Measurements from ENCODE around the gene FGF12. TPM values are rescaled to one million over a fixed set of nuclear protein-coding genes. Genes with fewer than 3 reads are reported as not detected.

Gene FGF12
- total and polyA plus RNA-seq, 2 experiments from 2014 or later = 6.0 to 14.3 TPM

DNA sequence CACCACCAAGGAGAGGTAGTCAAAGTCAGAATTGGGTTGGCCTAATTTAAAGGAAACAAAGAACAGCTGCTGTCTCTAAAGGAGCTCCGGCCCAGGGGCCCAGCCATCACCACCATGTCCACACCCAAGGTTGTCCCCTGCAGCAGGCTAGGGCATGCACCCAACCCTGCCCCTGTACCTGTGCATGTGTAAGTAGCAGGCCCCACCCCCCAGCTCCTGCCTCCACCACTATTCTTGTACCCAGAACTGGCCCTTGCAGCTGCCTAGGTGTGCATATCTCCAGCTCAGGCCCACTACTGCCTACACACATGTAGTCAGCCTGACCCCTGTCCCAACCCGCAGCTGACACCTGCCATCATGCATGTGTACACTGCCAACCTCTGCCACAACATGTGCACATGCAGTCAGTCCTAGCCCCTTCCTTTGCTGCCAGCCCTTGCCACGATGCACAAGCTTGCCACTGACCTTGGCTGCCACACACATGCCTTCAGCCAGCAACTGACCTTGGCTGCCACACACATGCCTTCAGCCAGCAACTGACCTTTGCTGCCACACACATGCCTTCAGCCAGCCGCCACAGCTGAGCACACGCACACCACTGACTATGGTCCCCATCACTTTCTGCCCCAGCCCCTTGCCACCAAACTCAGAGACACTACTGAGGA is 39.7 kb downstream of the FGF12 start (continued):
- TF ChIP-seq, protein P1, sequence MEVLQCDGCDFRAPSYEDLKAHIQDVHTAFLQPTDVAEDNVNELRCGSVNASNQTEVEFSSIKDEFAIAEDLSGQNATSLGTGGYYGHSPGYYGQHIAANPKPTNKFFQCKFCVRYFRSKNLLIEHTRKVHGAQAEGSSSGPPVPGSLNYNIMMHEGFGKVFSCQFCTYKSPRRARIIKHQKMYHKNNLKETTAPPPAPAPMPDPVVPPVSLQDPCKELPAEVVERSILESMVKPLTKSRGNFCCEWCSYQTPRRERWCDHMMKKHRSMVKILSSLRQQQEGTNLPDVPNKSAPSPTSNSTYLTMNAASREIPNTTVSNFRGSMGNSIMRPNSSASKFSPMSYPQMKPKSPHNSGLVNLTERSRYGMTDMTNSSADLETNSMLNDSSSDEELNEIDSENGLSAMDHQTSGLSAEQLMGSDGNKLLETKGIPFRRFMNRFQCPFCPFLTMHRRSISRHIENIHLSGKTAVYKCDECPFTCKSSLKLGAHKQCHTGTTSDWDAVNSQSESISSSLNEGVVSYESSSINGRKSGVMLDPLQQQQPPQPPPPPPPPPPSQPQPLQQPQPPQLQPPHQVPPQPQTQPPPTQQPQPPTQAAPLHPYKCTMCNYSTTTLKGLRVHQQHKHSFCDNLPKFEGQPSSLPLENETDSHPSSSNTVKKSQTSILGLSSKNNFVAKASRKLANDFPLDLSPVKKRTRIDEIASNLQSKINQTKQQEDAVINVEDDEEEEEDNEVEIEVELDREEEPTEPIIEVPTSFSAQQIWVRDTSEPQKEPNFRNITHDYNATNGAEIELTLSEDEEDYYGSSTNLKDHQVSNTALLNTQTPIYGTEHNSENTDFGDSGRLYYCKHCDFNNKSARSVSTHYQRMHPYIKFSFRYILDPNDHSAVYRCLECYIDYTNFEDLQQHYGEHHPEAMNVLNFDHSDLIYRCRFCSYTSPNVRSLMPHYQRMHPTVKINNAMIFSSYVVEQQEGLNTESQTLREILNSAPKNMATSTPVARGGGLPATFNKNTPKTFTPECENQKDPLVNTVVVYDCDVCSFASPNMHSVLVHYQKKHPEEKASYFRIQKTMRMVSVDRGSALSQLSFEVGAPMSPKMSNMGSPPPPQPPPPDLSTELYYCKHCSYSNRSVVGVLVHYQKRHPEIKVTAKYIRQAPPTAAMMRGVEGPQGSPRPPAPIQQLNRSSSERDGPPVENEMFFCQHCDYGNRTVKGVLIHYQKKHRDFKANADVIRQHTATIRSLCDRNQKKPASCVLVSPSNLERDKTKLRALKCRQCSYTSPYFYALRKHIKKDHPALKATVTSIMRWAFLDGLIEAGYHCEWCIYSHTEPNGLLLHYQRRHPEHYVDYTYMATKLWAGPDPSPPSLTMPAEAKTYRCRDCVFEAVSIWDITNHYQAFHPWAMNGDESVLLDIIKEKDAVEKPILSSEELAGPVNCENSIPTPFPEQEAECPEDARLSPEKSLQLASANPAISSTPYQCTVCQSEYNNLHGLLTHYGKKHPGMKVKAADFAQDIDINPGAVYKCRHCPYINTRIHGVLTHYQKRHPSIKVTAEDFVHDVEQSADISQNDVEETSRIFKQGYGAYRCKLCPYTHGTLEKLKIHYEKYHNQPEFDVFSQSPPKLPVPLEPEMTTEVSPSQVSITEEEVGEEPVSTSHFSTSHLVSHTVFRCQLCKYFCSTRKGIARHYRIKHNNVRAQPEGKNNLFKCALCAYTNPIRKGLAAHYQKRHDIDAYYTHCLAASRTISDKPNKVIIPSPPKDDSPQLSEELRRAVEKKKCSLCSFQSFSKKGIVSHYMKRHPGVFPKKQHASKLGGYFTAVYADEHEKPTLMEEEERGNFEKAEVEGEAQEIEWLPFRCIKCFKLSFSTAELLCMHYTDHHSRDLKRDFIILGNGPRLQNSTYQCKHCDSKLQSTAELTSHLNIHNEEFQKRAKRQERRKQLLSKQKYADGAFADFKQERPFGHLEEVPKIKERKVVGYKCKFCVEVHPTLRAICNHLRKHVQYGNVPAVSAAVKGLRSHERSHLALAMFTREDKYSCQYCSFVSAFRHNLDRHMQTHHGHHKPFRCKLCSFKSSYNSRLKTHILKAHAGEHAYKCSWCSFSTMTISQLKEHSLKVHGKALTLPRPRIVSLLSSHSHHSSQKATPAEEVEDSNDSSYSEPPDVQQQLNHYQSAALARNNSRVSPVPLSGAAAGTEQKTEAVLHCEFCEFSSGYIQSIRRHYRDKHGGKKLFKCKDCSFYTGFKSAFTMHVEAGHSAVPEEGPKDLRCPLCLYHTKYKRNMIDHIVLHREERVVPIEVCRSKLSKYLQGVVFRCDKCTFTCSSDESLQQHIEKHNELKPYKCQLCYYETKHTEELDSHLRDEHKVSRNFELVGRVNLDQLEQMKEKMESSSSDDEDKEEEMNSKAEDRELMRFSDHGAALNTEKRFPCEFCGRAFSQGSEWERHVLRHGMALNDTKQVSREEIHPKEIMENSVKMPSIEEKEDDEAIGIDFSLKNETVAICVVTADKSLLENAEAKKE (CRISPR knock-in tag; IDR thresholded peaks at IDR 0.05) = no peak

GRCh38 chr3:192685801-192686200 is 41.5 kb downstream of the FGF12 start:
- H3K79me2 ChIP-seq (replicated peaks; ENCODE audit: insufficient read depth) = no peaks in the 10 kb centered on the region
- no peak overlapping the region for H3K4me3 Mint-ChIP-seq
- H3K4me2 ChIP-seq = no peak overlapping the region
- H3K36me3 ChIP-seq (ENCODE audit: insufficient read depth) = no peaks in the 10 kb centered on the region; the same call in 1 of the 2 replicates
- H3K27me3 ChIP-seq (ENCODE audit: insufficient read depth) = no peaks in the 10 kb centered on the region
- H4K20me1 ChIP-seq (replicated peaks; ENCODE audit: insufficient read depth) = no peaks in the 10 kb centered on the region
- peaks cover 21% of the 10 kb centered on the region; the same call in 2 of the 3 replicates for H3K36me3 Mint-ChIP-seq (ENCODE audit: low read depth)
- no peak overlapping the region for H3K27ac ChIP-seq (ENCODE audit: low read depth)
- no peaks in the 10 kb centered on the region for H3K4me1 ChIP-seq (ENCODE audit: insufficient read depth)
- H3K4me3 ChIP-seq = no peak overlapping the region
- H3K27me3 Mint-ChIP-seq (ENCODE audit: insufficient read depth, low read depth, poor library complexity) = peaks cover 7% of the 10 kb centered on the region
- no peak for ATAC-seq
- H2AFZ ChIP-seq = no peak overlapping the region
- no peak overlapping the region for H3K27ac Mint-ChIP-seq
- peaks cover 17% of the 10 kb centered on the region for H3K9me3 Mint-ChIP-seq
- no peak for DNase-seq (ENCODE audit: low spot score)
- H3K9me2 ChIP-seq (ENCODE audit: insufficient read depth) = no peaks in the 10 kb centered on the region
- TF ChIP-seq JUNB (IDR thresholded peaks at IDR 0.05; ENCODE audit: unreplicated experiment) = no peak
- H3F3A ChIP-seq (replicated peaks; ENCODE audit: low read depth) = no peaks in the 10 kb centered on the region
- peaks cover 4% of the 10 kb centered on the region; the same call in 1 of the 3 replicates for H3K4me1 Mint-ChIP-seq

DNA sequence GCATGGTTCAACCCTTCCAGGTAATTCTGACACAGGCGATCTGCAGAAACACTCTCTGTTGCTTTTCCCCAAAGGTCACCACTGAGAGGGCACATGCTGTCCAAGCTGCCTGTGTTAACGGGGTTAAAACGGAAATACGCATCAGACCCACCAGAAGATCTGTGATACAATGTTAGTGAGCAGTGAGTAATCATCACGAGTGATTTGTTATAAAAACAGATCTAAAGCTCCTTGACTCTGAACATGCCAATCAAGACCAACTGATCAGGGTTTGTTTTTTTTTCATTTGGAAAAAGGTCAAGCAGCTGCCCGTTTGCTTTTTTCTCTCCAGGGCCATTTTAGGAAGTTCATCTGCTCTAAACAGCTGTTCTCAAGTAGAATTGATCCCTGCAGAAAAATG is 43.2 kb downstream of the FGF12 start:
- no peak for DNase-seq (ENCODE audit: low spot score)
- Mint-ChIP-seq H3K4me3 (no peak overlapping the region), H3K27ac (no peak overlapping the region), H3K27me3 (ENCODE audit: insufficient read depth, low read depth, poor library complexity) (peaks cover 7% of the 10 kb centered on the region), H3K36me3 (ENCODE audit: low read depth) (peaks cover 21% of the 10 kb centered on the region), H3K9me3 (peaks cover 15% of the 10 kb centered on the region), H3K4me1 (peaks cover 13% of the 10 kb centered on the region)
- Histone ChIP-seq H3K4me1 (ENCODE audit: insufficient read depth) (0 out of 2 replicates have a peak, but pooled peaks cover 5% of the 10 kb centered on the region), H3K4me2 (no peak overlapping the region), H3K79me2 (replicated peaks; ENCODE audit: insufficient read depth) (no peaks in the 10 kb centered on the region), H3K36me3 (ENCODE audit: insufficient read depth) (no peaks in the 10 kb centered on the region; the same call in 1 of the 2 replicates), H3K4me3 (no peak overlapping the region), H2AFZ (no peak overlapping the region), H3K27ac (ENCODE audit: low read depth) (no peak overlapping the region), H4K20me1 (replicated peaks; ENCODE audit: insufficient read depth) (no peaks in the 10 kb centered on the region), H3K27me3 (ENCODE audit: insufficient read depth) (no peaks in the 10 kb centered on the region), H3K9me2 (ENCODE audit: insufficient read depth) (no peaks in the 10 kb centered on the region), H3F3A (replicated peaks; ENCODE audit: low read depth) (no peaks in the 10 kb centered on the region)
- ATAC-seq = no peak
- TF ChIP-seq, protein P2, sequence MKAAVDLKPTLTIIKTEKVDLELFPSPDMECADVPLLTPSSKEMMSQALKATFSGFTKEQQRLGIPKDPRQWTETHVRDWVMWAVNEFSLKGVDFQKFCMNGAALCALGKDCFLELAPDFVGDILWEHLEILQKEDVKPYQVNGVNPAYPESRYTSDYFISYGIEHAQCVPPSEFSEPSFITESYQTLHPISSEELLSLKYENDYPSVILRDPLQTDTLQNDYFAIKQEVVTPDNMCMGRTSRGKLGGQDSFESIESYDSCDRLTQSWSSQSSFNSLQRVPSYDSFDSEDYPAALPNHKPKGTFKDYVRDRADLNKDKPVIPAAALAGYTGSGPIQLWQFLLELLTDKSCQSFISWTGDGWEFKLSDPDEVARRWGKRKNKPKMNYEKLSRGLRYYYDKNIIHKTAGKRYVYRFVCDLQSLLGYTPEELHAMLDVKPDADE (IDR thresholded peaks at IDR 0.05) = no peak
- no peak for TF ChIP-seq ZNF331 (CRISPR knock-in tag; IDR thresholded peaks at IDR 0.05; ENCODE audit: low read depth)
